HCT116 (cell line): ENCODE measurements around the gene HCFC1. TPM values are rescaled to one million over a fixed set of nuclear protein-coding genes. Genes with fewer than 3 reads are reported as not detected.

ENCODE experiments used
- ATAC-seq: fragments of 200-7000 bp; cut with Tn5 transposase; 2 replicates; pipeline ENCODE4 v1.9.1; 2020; ENCODE audit warnings: mild to moderate bottlenecking, moderate library complexity
- BruUV-seq: library from RNA; stranded (reverse); fragments of 400-500 nt; replicated peaks from 2 replicates; lab custom pipeline; 2021; lab: Mats Ljungman, UMichigan
- CTCF ChIA-PET: fragments of 300-600 bp; sonication (Branson Sonifier 250); formaldehyde crosslinking; loops from one replicate; lab custom pipeline; 2021; ENCODE audit warnings: antibody characterized with exemption; lab: Charles Lee
- POLR2A ChIA-PET: fragments of 300-600, 350-600 bp; sonication (Branson Sonifier 250); formaldehyde crosslinking; loops from one replicate; lab custom pipeline; 2021; ENCODE audit warnings: antibody characterized with exemption; lab: Charles Lee
- RAD21 ChIA-PET, 2 experiments: fragments of 300-600 bp; sonication (Branson Sonifier 250); formaldehyde crosslinking; loops; one replicate each; lab custom pipeline; 2023; ENCODE audit warnings: low total read pairs in 2 of 2; ENCODE audit not compliant: uncharacterized antibody in 2 of 2, unreplicated experiment in 2 of 2, low non-redundant PET in 1 of 2; lab: Charles Lee
- DNase-seq: peaks from one replicate; pipeline ENCODE4 v3.0.0-alpha.2; 2010; ENCODE audit warnings: low read depth, low spot score
- H2AFZ ChIP-seq: fragments of 200-600 bp; shearing (Covaris generic), sonication (generic); 2 replicates; pipeline ENCODE4 v1.6.1; 2017; ENCODE audit warnings: low read depth, mixed run types, mixed read lengths, antibody characterized with exemption, low read length; ENCODE audit not compliant: poor library complexity, severe bottlenecking
- H3K27ac ChIP-seq: 2 replicates; pipeline ENCODE4 v1.5.1; 2012; ENCODE audit warnings: low read depth, low read length
- H3K27me3 ChIP-seq: fragments of 200-600 bp; sonication (generic); 2 replicates; pipeline ENCODE4 v1.6.1; 2016; ENCODE audit warnings: mixed run types, low read length, mixed read lengths; ENCODE audit not compliant: insufficient read depth
- H3K36me3 ChIP-seq, 2 experiments: fragments of 200-500 bp in 1 of 2; fragments of 200-600 bp in 1 of 2; sonication (Bioruptor generic) in 1 of 2; sonication (generic) in 1 of 2; 2 replicates each; pipeline versions ENCODE4 v1.5.1 to v1.6.1; 2014 to 2016; ENCODE audit warnings: low read length in 2 of 2, inconsistent platforms in 1 of 2, mixed read lengths in 1 of 2, mixed run types in 1 of 2; ENCODE audit not compliant: insufficient read depth in 2 of 2, control insufficient read depth in 1 of 2
- H3K4me1 ChIP-seq, 2 experiments: fragments of 200-600 bp in 1 of 2; sonication (generic) in 1 of 2; 2 replicates each; pipeline versions ENCODE4 v1.5.1 to v1.6.1; 2012 to 2017; ENCODE audit warnings: low read length in 2 of 2, inconsistent platforms in 1 of 2, mild to moderate bottlenecking in 1 of 2, mixed read lengths in 1 of 2, mixed run types in 1 of 2, moderate library complexity in 1 of 2; ENCODE audit not compliant: insufficient read depth in 2 of 2, control insufficient read depth in 1 of 2
- H3K4me2 ChIP-seq: fragments of 200-600 bp; sonication (generic); 2 replicates; pipeline ENCODE4 v1.6.1; 2017; ENCODE audit warnings: mixed run types, low read length, mixed read lengths
- H3K4me3 ChIP-seq, 2 experiments: fragments of 200-600 bp in 1 of 2; sonication (generic) in 1 of 2; replicated peaks in 1 of 2; 2 replicates each; pipeline ENCODE4 v1.5.1; 2011 to 2016; ENCODE audit warnings: low read length in 2 of 2, control low read depth in 1 of 2, low read depth in 1 of 2, mild to moderate bottlenecking in 1 of 2, mixed read lengths in 1 of 2, mixed run types in 1 of 2
- H3K79me2 ChIP-seq: fragments of 200-600 bp; sonication (generic); 2 replicates; pipeline ENCODE4 v1.6.1; 2017; ENCODE audit warnings: mild to moderate bottlenecking, mixed run types, low read length, moderate library complexity, mixed read lengths; ENCODE audit not compliant: insufficient read depth
- H3K9ac ChIP-seq: fragments of 200-600 bp; sonication (generic); 2 replicates; pipeline ENCODE4 v1.6.1; 2016; ENCODE audit warnings: low read length, mixed read lengths
- H3K9me2 ChIP-seq: fragments of 200-600 bp; sonication (generic), shearing (Covaris generic); 2 replicates; pipeline ENCODE4 v1.6.1; 2017; ENCODE audit warnings: mixed run types, mild to moderate bottlenecking, moderate library complexity; ENCODE audit not compliant: insufficient read depth
- H3K9me3 ChIP-seq, 2 experiments: fragments of 200-500 bp in 1 of 2; fragments of 200-600 bp in 1 of 2; sonication (Bioruptor generic) in 1 of 2; sonication (generic) in 1 of 2; 2 replicates each; pipeline ENCODE4 v1.6.1; 2014 to 2017; ENCODE audit warnings: low read length in 2 of 2, mixed read lengths in 2 of 2, inconsistent platforms in 1 of 2, low read depth in 1 of 2, mild to moderate bottlenecking in 1 of 2, mixed run types in 1 of 2, moderate library complexity in 1 of 2; ENCODE audit not compliant: control insufficient read depth in 1 of 2, insufficient read depth in 1 of 2
- H4K20me1 ChIP-seq: fragments of 200-600 bp; sonication (generic), shearing (Covaris generic); 2 replicates; pipeline ENCODE4 v1.6.1; 2017; ENCODE audit warnings: mixed run types, mild to moderate bottlenecking, moderate library complexity; ENCODE audit not compliant: insufficient read depth
- CBX3 ChIP-seq: IDR thresholded peaks from 2 replicates; pipeline ENCODE4 v1.6.1; 2012; ENCODE audit warnings: low read depth
- CEBPB ChIP-seq: IDR thresholded peaks from 2 replicates; pipeline ENCODE4 v1.6.1; 2012; ENCODE audit warnings: low read depth
- EGR1 ChIP-seq: IDR thresholded peaks from 2 replicates; pipeline ENCODE4 v1.6.1; 2012; ENCODE audit warnings: low read depth
- ELF1 ChIP-seq: IDR thresholded peaks from 2 replicates; pipeline ENCODE4 v1.6.1; 2012; ENCODE audit warnings: low read depth, borderline replicate concordance
- EZH2 ChIP-seq: fragments of 200-600 bp; sonication (generic); IDR thresholded peaks from 2 replicates; pipeline ENCODE4 v1.6.1; 2017; ENCODE audit warnings: antibody characterized with exemption, mixed run types
- FOSL1 ChIP-seq: IDR thresholded peaks from 2 replicates; pipeline ENCODE4 v1.6.1; 2012; ENCODE audit warnings: low read depth
- JUND ChIP-seq: IDR thresholded peaks from 2 replicates; pipeline ENCODE4 v1.6.1; 2012
- MAX ChIP-seq: IDR thresholded peaks from 2 replicates; pipeline ENCODE4 v1.6.1; 2012
- RAD21 ChIP-seq: IDR thresholded peaks from 2 replicates; pipeline ENCODE4 v1.6.1; 2012; ENCODE audit warnings: low read depth, mild to moderate bottlenecking
- REST ChIP-seq: IDR thresholded peaks from 2 replicates; pipeline ENCODE4 v1.6.1; 2012; ENCODE audit warnings: low read depth
- SIN3A ChIP-seq: IDR thresholded peaks from 2 replicates; pipeline ENCODE4 v1.6.1; 2012; ENCODE audit warnings: low read depth
- TCF7L2 ChIP-seq: IDR thresholded peaks from 2 replicates; pipeline ENCODE4 v1.7.0; 2011; ENCODE audit warnings: borderline replicate concordance, inconsistent platforms; ENCODE audit not compliant: insufficient read depth, insufficient read length; ENCODE audit errors: extremely low read depth
- YY1 ChIP-seq: IDR thresholded peaks from 2 replicates; pipeline ENCODE4 v1.6.1; 2011; ENCODE audit warnings: low read length, low read depth, moderate library complexity, mild to moderate bottlenecking; ENCODE audit not compliant: insufficient replicate concordance; ENCODE audit errors: extremely low read depth
- ZBTB33 ChIP-seq: IDR thresholded peaks from 2 replicates; pipeline ENCODE4 v1.6.1; 2011; ENCODE audit warnings: mild to moderate bottlenecking, low read length, moderate library complexity; ENCODE audit not compliant: insufficient replicate concordance; ENCODE audit errors: extremely low read depth
- intact Hi-C: fragments of 100-400 bp; cut with micrococcal nuclease; formaldehyde crosslinking; loops from 2 replicates; pipeline ENCODE4 v1.10.0; 2022
- total RNA-seq: library from RNA; stranded (reverse); gene quantifications from one replicate; pipeline ENCODE4 v1.2.1, GENCODE V29; 2021; ENCODE audit not compliant: unreplicated experiment

HCFC1 gene
- total RNA-seq, 1 experiment from 2014 or later, result 72.8 TPM

- no peaks in the 10 kb centered on the region for H4K20me1 ChIP-seq
- H2AFZ ChIP-seq, result no peak overlapping the region
- H3K36me3 ChIP-seq, result peaks cover 0 to 14% of the 10 kb centered on the region in 2 experiments; a peak in 1 of 4 replicates
- BruUV-seq, result no TSS peak
- ATAC-seq (no peak), DNase-seq (no peak)
- no peaks in the 10 kb centered on the region for H3K9me3 ChIP-seq
- ChIA-PET POLR2A (no interaction called here), RAD21 (no interaction called here), CTCF (no interaction called here)
- H3K4me1 ChIP-seq, result no peaks in the 10 kb centered on the region; a peak in 1 of 4 replicates
- no peaks in the 10 kb centered on the region; the same call in 1 of the 2 replicates for H3K79me2 ChIP-seq
- H3K27ac ChIP-seq, result no peak overlapping the region
- H3K9ac ChIP-seq, result no peak overlapping the region
- H3K27me3 ChIP-seq, result no peaks in the 10 kb centered on the region
- H3K9me2 ChIP-seq, result no peaks in the 10 kb centered on the region
- no peak overlapping the region for H3K4me3 ChIP-seq
- no peak overlapping the region for H3K4me2 ChIP-seq
- intact Hi-C loops, result no loop called here
- no peak for TF ChIP-seq YY1
- TF ChIP-seq FOSL1, result no peak
- TF ChIP-seq JUND, result no peak
- no peak for TF ChIP-seq MAX
- TF ChIP-seq EZH2, result no peak
- no peak for TF ChIP-seq CBX3
- no peak for TF ChIP-seq REST
- no peak for TF ChIP-seq ZBTB33
- TF ChIP-seq TCF7L2, result no peak
- TF ChIP-seq RAD21, result no peak
- TF ChIP-seq ELF1, result no peak
- TF ChIP-seq EGR1, result no peak
- no peak for TF ChIP-seq CEBPB
- TF ChIP-seq SIN3A, result no peak
Observed at GRCh38 chrX:153948847-153949805, 22.5 kb downstream of the HCFC1 start.
